H1 (cell line): ENCODE data around the gene SLC16A9. TPM values are rescaled to one million over a fixed set of nuclear protein-coding genes. Genes with fewer than 3 reads are reported as not detected.

Experiments
- CTCF ChIA-PET: fragments of 300-600 bp; sonication (Branson Sonifier 250); formaldehyde crosslinking; loops from one replicate; lab custom pipeline; 2021; ENCODE audit not compliant: partially characterized antibody; lab: Charles Lee
- POLR2A ChIA-PET: fragments of 300-600 bp; sonication (Branson Sonifier 250); formaldehyde crosslinking; loops from one replicate; lab custom pipeline; 2021; ENCODE audit warnings: inconsistent platforms; ENCODE audit not compliant: partially characterized antibody; lab: Charles Lee
- DNase-seq, 2 experiments: peaks; one replicate each; pipeline versions ENCODE4 v3.0.0 to v3.0.0-alpha.2; 2010 to 2022; ENCODE audit warnings: low spot score in 2 of 2, low read depth in 1 of 2, mixed read lengths in 1 of 2
- FAIRE-seq: peaks from 2 replicates; lab custom pipeline; 2011; peaks lifted over from hg19 to GRCh38; lab: Jason Lieb, UNC
- H2AFZ ChIP-seq: 2 replicates; pipeline ENCODE4 v1.8.1; 2012; ENCODE audit warnings: low read length, inconsistent platforms
- H2AK5ac ChIP-seq: 2 replicates; pipeline ENCODE4 v1.6.1; 2013; ENCODE audit warnings: low read depth, low read length
- H2BK120ac ChIP-seq: replicated peaks from 2 replicates; pipeline ENCODE3; 2013; ENCODE audit warnings: low read depth, low read length, inconsistent platforms
- H2BK12ac ChIP-seq: 2 replicates; pipeline ENCODE4 v1.6.1; 2013; ENCODE audit warnings: low read depth, low read length
- H2BK15ac ChIP-seq: 2 replicates; pipeline ENCODE4 v1.6.1; 2013; ENCODE audit warnings: low read length
- H2BK20ac ChIP-seq: 2 replicates; pipeline ENCODE4 v1.6.1; 2013; ENCODE audit warnings: low read length
- H2BK5ac ChIP-seq: 2 replicates; pipeline ENCODE4 v1.6.1; 2013; ENCODE audit warnings: low read depth, low read length
- H3K14ac ChIP-seq: 2 replicates; pipeline ENCODE4 v1.6.1; 2013; ENCODE audit warnings: inconsistent platforms; ENCODE audit not compliant: insufficient read length
- H3K18ac ChIP-seq: 2 replicates; pipeline ENCODE4 v1.6.1; 2013; ENCODE audit warnings: low read length; ENCODE audit errors: extremely low read depth
- H3K23ac ChIP-seq: 2 replicates; pipeline ENCODE4 v1.6.1; 2013; ENCODE audit warnings: inconsistent platforms; ENCODE audit not compliant: insufficient read length
- H3K23me2 ChIP-seq: 2 replicates; pipeline ENCODE4 v1.6.1; 2013; ENCODE audit warnings: low read depth, low read length
- H3K27ac ChIP-seq: 2 replicates; pipeline ENCODE4 v1.6.1; 2011; ENCODE audit warnings: low read depth, low read length, inconsistent platforms
- H3K27me3 ChIP-seq, 4 experiments: replicated peaks in 1 of 4; 1 replicate in 1 of 4; 2 replicates in 3 of 4; pipeline versions ENCODE4 v1.6.1 to v1.8.1; 2011 to 2013; ENCODE audit warnings: low read length in 3 of 4, mild to moderate bottlenecking in 3 of 4, inconsistent platforms in 2 of 4, mixed read lengths in 2 of 4, moderate library complexity in 1 of 4; ENCODE audit not compliant: control insufficient read depth in 3 of 4, insufficient read depth in 3 of 4; ENCODE audit errors: extremely low read depth in 1 of 4
- H3K36me3 ChIP-seq, 4 experiments: 2 replicates each; pipeline versions ENCODE4 v1.6.1 to v1.8.1; 2011 to 2013; ENCODE audit warnings: mild to moderate bottlenecking in 4 of 4, low read length in 3 of 4, moderate library complexity in 2 of 4, control low read depth in 1 of 4, inconsistent platforms in 1 of 4; ENCODE audit not compliant: insufficient read depth in 4 of 4, control insufficient read depth in 2 of 4
- H3K4ac ChIP-seq: replicated peaks from 2 replicates; pipeline ENCODE3; 2013; ENCODE audit warnings: low read length, low read depth, mixed read lengths, inconsistent platforms; ENCODE audit not compliant: insufficient read length
- H3K4me1 ChIP-seq, 4 experiments: replicated peaks in 1 of 4; 1 replicate in 1 of 4; 2 replicates in 3 of 4; pipeline versions ENCODE4 v1.6.1 to v1.8.1; 2011 to 2013; ENCODE audit warnings: low read length in 3 of 4, inconsistent platforms in 2 of 4, mixed read lengths in 1 of 4; ENCODE audit not compliant: insufficient read depth in 4 of 4, control insufficient read depth in 3 of 4
- H3K4me2 ChIP-seq, 2 experiments: 2 replicates each; pipeline versions ENCODE4 v1.6.1 to v1.8.1; 2011 to 2013; ENCODE audit warnings: low read depth in 2 of 2, low read length in 2 of 2, control low read depth in 1 of 2, inconsistent platforms in 1 of 2, mild to moderate bottlenecking in 1 of 2; ENCODE audit not compliant: insufficient read depth in 1 of 2
- H3K4me3 ChIP-seq, 4 experiments: fragments of 200-600, 300-600 bp in 1 of 4; sonication (generic), shearing (Covaris generic), sonication (Bioruptor Twin) in 1 of 4; 2 replicates each; pipeline versions ENCODE4 v1.5.1 to v1.8.1; 2011 to 2016; ENCODE audit warnings: low read length in 4 of 4, low read depth in 3 of 4, control low read depth in 2 of 4, inconsistent platforms in 2 of 4, mild to moderate bottlenecking in 2 of 4, mixed read lengths in 1 of 4, moderate library complexity in 1 of 4; ENCODE audit not compliant: insufficient read depth in 2 of 4; ENCODE audit errors: extremely low read depth in 1 of 4
- H3K56ac ChIP-seq: replicated peaks from 2 replicates; pipeline ENCODE3; 2013; ENCODE audit warnings: low read depth, mild to moderate bottlenecking, mixed read lengths, low read length, inconsistent platforms; ENCODE audit not compliant: insufficient read length
- H3K79me1 ChIP-seq: 2 replicates; pipeline ENCODE4 v1.6.1; 2013; ENCODE audit warnings: low read depth, low read length, control low read depth
- H3K79me2 ChIP-seq, 2 experiments: 2 replicates each; pipeline versions ENCODE4 v1.6.1 to v1.8.1; 2012 to 2013; ENCODE audit warnings: low read length in 2 of 2, mild to moderate bottlenecking in 2 of 2, inconsistent platforms in 1 of 2; ENCODE audit not compliant: insufficient read depth in 2 of 2, control insufficient read depth in 1 of 2
- H3K9ac ChIP-seq, 4 experiments: replicated peaks in 1 of 4; 1 replicate in 1 of 4; 2 replicates in 3 of 4; pipeline versions ENCODE4 v1.6.1 to v1.8.1; 2011 to 2013; ENCODE audit warnings: low read depth in 3 of 4, low read length in 3 of 4, control low read depth in 2 of 4, mild to moderate bottlenecking in 2 of 4, moderate library complexity in 2 of 4, inconsistent platforms in 1 of 4; ENCODE audit errors: extremely low read depth in 1 of 4
- H3K9me3 ChIP-seq, 2 experiments: 2 replicates each; pipeline versions ENCODE4 v1.6.1 to v1.8.1; 2012 to 2013; ENCODE audit warnings: mild to moderate bottlenecking in 2 of 2, moderate library complexity in 2 of 2, control low read depth in 1 of 2, inconsistent platforms in 1 of 2, low read depth in 1 of 2, low read length in 1 of 2, mixed read lengths in 1 of 2; ENCODE audit not compliant: insufficient read depth in 2 of 2
- H4K20me1 ChIP-seq, 2 experiments: replicated peaks in 1 of 2; 2 replicates each; pipeline versions ENCODE3 to v1.8.1; 2011 to 2013; ENCODE audit warnings: inconsistent platforms in 2 of 2, low read length in 2 of 2, mild to moderate bottlenecking in 1 of 2; ENCODE audit not compliant: insufficient read depth in 2 of 2, control insufficient read depth in 1 of 2
- H4K5ac ChIP-seq: 2 replicates; pipeline ENCODE4 v1.6.1; 2013; ENCODE audit warnings: low read length, low read depth, mixed read lengths, inconsistent platforms; ENCODE audit not compliant: insufficient read length
- H4K8ac ChIP-seq: 2 replicates; pipeline ENCODE4 v1.8.0; 2013; ENCODE audit warnings: mild to moderate bottlenecking, moderate library complexity, low read length, inconsistent platforms; ENCODE audit not compliant: insufficient read depth; ENCODE audit errors: extremely low read depth
- H4K91ac ChIP-seq: replicated peaks from 2 replicates; pipeline ENCODE3; 2013; ENCODE audit warnings: low read length, mixed read lengths, inconsistent platforms; ENCODE audit not compliant: insufficient read length
- ATF3 ChIP-seq: IDR thresholded peaks from 2 replicates; pipeline ENCODE4 v1.6.1; 2011; ENCODE audit warnings: low read depth, mild to moderate bottlenecking, low read length; ENCODE audit not compliant: insufficient read depth
- CTCF ChIP-seq, 3 experiments: IDR thresholded peaks; 1 replicate in 2 of 3; 2 replicates in 1 of 3; pipeline versions ENCODE4 v1.5.1 to v1.6.1; 2011; ENCODE audit warnings: low read length in 3 of 3, mild to moderate bottlenecking in 3 of 3, inconsistent platforms in 2 of 3, low read depth in 1 of 3, moderate library complexity in 1 of 3; ENCODE audit not compliant: insufficient read depth in 1 of 3; ENCODE audit errors: control extremely low read depth in 1 of 3
- E2F6 ChIP-seq: IDR thresholded peaks from 2 replicates; pipeline ENCODE4 v1.6.1; 2012; ENCODE audit warnings: inconsistent platforms
- POLR2AphosphoS5 ChIP-seq: IDR thresholded peaks from 2 replicates; pipeline ENCODE4 v1.6.1; 2011; ENCODE audit warnings: low read depth, low read length
- SRF ChIP-seq: IDR thresholded peaks from 2 replicates; pipeline ENCODE4 v1.6.1; 2011; ENCODE audit warnings: mild to moderate bottlenecking, low read depth, low read length, moderate library complexity
- WGBS, 2 experiments: shearing (Covaris generic) in 1 of 2; methylation state at CpG; one replicate each; pipeline versions ENCODE4 v1.1.6 to v1.1.7; 2013 to 2015; ENCODE audit warnings: low lambda C conversion rate in 2 of 2, mixed read lengths in 2 of 2, inconsistent platforms in 1 of 2, low coverage in 1 of 2, missing lambda C conversion rate in 1 of 2; ENCODE audit not compliant: insufficient replicate concordance in 2 of 2, insufficient coverage in 1 of 2, insufficient read length in 1 of 2; ENCODE audit errors: extremely low coverage in 1 of 2, missing lambda C conversion rate in 1 of 2; 5-methylcytosine and 5-hydroxymethylcytosine counted together
- polyA plus RNA-seq, 7 experiments: library from polyadenylated mRNA; depleted of rRNA in 3 of 7; stranded (reverse) in 5 of 7; unstranded in 2 of 7; fragments of >200 nt in 5 of 7; fragments of 200-250 nt in 2 of 7; gene quantifications; 1 replicate in 5 of 7; 2 replicates in 1 of 7; 4 replicates in 1 of 7; pipeline versions ENCODE4 v1.2.1 to v1.2.3, GENCODE V29; 2011 to 2013; ENCODE audit warnings: missing spikeins in 2 of 7, mixed read lengths in 2 of 7
- total RNA-seq: library from RNA; stranded (reverse); fragmentation: NEBNext Ultra II Directional; extraction: Animal tissue kit (Norgen Biotek cat#: 25700); gene quantifications from 2 replicates; pipeline ENCODE4 v1.2.1, GENCODE V29; 2021

The SLC16A9 gene
- total and polyA plus RNA-seq, 2 of the 8 experiments (the other 6 are each of a cell fraction or from before 2014, with no cell fraction given) = 11.2 to 20.5 TPM

- DNase-seq = no peak
- Histone ChIP-seq H3K4me3 (no peak overlapping the region), H2BK120ac (no peak overlapping the region), H3K36me3 (peaks cover 0 to 2% (median 2%) of the 10 kb centered on the region in 4 experiments; a peak in 1 of 8 replicates), H3K4me2 (no peak overlapping the region), H4K8ac (no peak overlapping the region), H4K20me1 (no peaks in the 10 kb centered on the region), H3K56ac (no peak overlapping the region), H4K91ac (no peak overlapping the region), H3K79me2 (peaks cover 0 to 10% of the 10 kb centered on the region in 2 experiments; a peak in 2 of 4 replicates), H3K18ac (no peak overlapping the region), H2AK5ac (no peak overlapping the region), H2BK5ac (no peak overlapping the region), H3K27me3 (no peaks in the 10 kb centered on the region), H3K23ac (no peak overlapping the region), H2AFZ (no peak overlapping the region), H2BK12ac (no peak overlapping the region), H3K9ac (no peak overlapping the region), H2BK15ac (no peak overlapping the region), H3K9me3 (no peaks in the 10 kb centered on the region; a peak in 1 of 4 replicates), H4K5ac (no peak overlapping the region), H2BK20ac (0 out of 2 replicates have a peak overlapping the region, but pooled peaks have one; percentile 72), H3K79me1 (no peaks in the 10 kb centered on the region; the same call in 1 of the 2 replicates), H3K4ac (no peak overlapping the region), H3K23me2 (no peaks in the 10 kb centered on the region), H3K27ac (no peak overlapping the region), H3K4me1 (no peaks in the 10 kb centered on the region; a peak in 2 of 7 replicates), H3K14ac (no peak overlapping the region)
- CTCF ChIA-PET = interaction anchor here (0.7 to 1.4 kb wide), 3 partner anchors 16 to 838 kb away, joined by 3 to 4 read pairs (median 3); no protein-coding TSS in a partner anchor
- no peak for TF ChIP-seq ATF3
- no peak for TF ChIP-seq SRF
- TF ChIP-seq POLR2AphosphoS5 = no peak
- TF ChIP-seq E2F6 = no peak
- TF ChIP-seq CTCF (IDR thresholded peaks at IDR 0.05; ENCODE audit: control extremely low read depth in 1 of 3, insufficient read depth in 1 of 3, low read depth in 1 of 3, low read length in 3 of 3) = no peak
- POLR2A ChIA-PET = interaction anchor here (0.9 kb wide), 1 partner anchor 10 kb away, joined by 4 read pairs; no protein-coding TSS in a partner anchor
- FAIRE-seq = no peak
- WGBS, 2 experiments = 88% methylated on average over 1 of the region's 1 CpG; no CpG with 5 or more reads in 1 of the 2 experiments
Observed at GRCh38 chr10:59698326-59698725, 11.3 kb downstream of the SLC16A9 start.
